Midbrain (tissue), 1 donor: ENCODE results near the gene GSTM1.

ENCODE experiments used
- DNase-seq: peaks from one replicate; lab custom pipeline; 2025; lab: John Stamatoyannopoulos, UW

The GSTM1 gene

GRCh38 chr1:109687641-109688499 lies at the start of gene GSTM1:
TSS of gene GSTM1 (plus strand) at chr1:109687817. CDS start at chr1:109687874, 57 bp downstream.
- DNase-seq, result no peak

DNA sequence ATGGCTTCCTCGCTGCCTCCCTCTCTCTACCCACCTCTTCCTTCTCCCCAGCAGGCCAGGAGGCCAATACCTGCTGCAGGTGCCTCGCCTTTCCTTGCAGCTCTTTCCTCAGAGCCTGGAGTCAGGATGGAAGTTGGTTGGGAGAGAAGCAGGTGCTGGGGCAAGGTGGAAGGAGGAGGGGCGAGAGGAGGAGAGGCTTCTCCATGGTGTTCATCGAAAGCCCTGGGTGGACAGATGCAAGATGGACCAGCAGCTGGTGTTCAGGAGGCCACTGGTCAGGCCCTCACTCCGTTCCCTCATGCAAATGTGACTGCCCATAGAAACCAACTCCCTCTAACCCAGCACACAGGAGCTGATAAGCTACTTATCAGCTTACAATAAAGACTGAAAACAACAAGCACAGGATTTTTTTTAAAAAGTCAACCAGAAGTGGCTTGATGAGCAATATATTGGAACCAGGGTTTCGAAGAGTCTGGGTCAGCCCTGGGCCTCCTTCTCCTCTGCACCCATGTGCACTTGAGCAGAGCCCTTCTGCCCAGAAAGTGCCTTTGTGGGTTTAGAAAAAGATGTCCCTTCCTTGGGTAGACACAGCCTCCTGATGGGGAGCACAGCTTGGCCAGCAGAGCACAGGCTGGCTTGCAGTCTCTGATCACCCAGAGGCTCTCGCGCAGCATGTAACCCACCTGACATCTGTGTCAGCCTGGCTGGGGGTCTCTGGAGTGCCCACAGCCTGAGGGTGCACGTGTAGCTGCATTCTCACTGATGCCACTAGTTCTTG lies 48.4 kb upstream of the GSTM1 start:
- no peak for DNase-seq

DNA sequence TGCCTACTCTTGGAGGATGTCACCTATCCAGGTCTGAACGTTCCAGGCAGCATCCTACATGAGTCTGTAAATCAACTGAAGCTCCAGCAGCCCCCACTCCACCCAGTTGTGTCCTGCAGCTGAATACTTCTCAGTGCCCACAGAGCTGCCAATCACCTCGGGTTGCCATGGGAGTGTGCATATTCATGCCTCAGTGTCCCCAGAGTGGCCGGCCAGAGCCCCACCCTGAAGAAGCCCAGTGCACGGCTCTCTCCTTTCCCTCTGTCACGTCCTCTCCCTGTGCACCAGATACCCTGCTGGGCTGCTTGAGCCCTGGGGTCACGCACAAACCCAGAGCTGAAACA lies 47.8 kb upstream of the GSTM1 start:
- DNase-seq, result no peak

GRCh38 chr1:109640285-109640865 lies 47.2 kb upstream of the GSTM1 start:
- peak; percentile 77 for DNase-seq

- DNase-seq, result no peak
Observed at GRCh38 chr1:109641078-109641740, 46.4 kb upstream of the GSTM1 start.

GRCh38 chr1:109641861-109642260 lies 45.8 kb upstream of the GSTM1 start:
- no peak for DNase-seq

- DNase-seq, result no peak
Observed at GRCh38 chr1:109642626-109643025, 45.0 kb upstream of the GSTM1 start.

- peak; percentile 69 for DNase-seq
Observed at GRCh38 chr1:109643385-109644230, 44.0 kb upstream of the GSTM1 start.

GRCh38 chr1:109644670-109645069 lies 42.9 kb upstream of the GSTM1 start:
- no peak for DNase-seq

DNA sequence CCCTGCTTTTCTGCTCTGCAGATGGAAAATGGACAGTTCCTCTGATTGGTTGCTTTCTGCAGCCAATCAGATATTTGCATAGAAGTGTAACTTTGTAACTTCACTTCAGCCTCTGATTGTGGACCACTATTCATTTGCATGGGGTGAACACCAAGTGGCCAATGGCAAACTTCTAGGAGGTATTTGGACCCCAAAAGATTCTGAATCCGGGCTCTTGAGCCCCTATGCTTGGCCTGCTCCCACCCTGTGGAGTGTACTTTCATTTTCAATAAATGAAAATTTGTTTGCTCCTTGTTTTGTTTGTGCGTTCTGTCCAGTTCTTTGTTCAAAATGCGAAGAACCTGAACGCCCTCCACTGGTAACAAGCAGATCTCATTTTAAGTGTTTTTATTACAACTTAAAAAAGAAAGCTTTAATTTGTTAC lies 38.1 kb upstream of the GSTM1 start:
- DNase-seq, result peak; percentile 51

DNA sequence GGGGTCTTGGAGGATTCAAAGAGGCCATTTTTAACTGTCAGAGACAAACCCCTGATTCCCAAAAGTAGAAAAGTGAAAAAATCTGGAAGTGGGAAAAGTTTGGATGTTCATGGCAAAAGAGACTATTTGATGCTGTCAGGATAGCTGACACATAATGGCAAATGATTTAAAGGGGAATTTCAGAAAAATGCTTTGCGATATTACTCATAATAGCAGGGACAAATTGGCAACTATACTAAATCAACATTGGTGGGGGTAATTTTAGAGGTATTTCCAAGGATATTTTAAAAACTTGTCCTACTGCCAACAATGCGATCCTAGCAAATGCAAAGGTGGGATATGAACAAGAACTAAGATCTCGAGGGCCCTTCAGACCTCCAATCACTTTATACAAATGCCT lies 37.0 kb upstream of the GSTM1 start:
- DNase-seq, result no peak

DNA sequence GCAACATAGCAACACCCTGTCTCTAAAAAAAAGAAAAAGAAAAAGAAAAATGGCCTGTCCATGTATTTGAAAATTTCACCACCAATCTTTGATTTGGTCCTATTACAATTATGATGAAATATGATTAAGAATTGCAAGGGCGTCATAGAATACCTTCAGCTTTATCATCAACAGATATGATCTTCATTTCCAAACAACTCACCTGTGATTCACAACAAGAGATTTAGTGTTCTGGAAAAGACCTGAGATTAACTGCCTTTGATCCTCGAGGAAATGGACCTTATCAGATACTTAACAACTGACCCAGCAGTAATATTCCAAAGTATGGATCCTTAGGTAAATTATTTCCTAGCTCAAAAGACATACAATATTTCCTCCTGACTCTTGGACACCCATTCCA lies 35.2 kb upstream of the GSTM1 start:
- DNase-seq, result no peak

GRCh38 chr1:109653306-109653705 lies 34.3 kb upstream of the GSTM1 start:
- DNase-seq, result no peak

- DNase-seq, result no peak
Observed at GRCh38 chr1:109654519-109654918, 33.1 kb upstream of the GSTM1 start.

DNA sequence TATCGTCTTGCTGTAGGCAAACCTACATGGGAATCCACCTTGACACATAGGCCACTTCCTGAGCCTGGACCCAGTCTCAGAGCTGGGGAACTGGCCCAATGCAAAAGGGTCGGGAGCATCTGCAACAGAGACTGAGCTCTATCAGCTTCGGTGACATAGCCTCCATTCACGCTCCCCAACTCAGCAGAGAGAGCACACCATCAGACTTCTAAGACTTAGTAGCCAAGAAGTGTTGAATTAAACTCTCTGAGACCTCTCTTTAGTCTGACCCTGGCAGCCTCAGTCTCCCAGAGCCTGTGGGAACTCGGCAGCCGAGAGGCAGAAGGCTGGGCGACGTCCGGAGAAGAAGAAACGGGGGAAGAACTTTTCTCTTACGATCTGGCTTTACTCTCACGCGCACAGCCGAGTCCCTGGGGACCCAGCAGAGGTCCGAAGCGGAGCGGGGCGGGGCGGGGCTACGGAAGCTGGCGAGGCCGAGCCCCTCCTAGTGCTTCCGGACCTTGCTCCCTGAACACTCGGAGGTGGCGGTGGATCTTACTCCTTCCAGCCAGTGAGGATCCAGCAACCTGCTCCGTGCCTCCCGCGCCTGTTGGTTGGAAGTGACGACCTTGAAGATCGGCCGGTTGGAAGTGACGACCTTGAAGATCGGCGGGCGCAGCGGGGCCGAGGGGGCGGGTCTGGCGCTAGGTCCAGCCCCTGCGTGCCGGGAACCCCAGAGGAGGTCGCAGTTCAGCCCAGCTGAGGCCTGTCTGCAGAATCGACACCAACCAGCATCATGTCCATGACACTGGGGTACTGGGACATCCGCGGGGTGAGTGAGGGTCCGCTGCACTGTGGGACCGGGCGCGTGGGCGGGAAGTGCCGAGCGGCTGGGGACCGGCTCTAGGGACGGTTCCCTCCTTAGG lies 31.8 kb upstream of the GSTM1 start, which contains the start of gene GSTM4:
Gene GSTM4, plus strand, starts transcription at position 485 of the 905 bp plus-strand sequence. Its CDS starts 291 bp downstream, at position 776.
- DNase-seq, result peak; percentile 55

- DNase-seq, result no peak
Observed at GRCh38 chr1:109657395-109657794, 30.2 kb upstream of the GSTM1 start.

GRCh38 chr1:109657970-109658369 lies 29.6 kb upstream of the GSTM1 start:
- DNase-seq, result no peak

GRCh38 chr1:109658533-109659042 lies 29.0 kb upstream of the GSTM1 start:
- no peak for DNase-seq

- DNase-seq, result no peak
Observed at GRCh38 chr1:109659145-109659544, 28.5 kb upstream of the GSTM1 start.
